HG02588 (cell line): ENCODE data around the gene SLC22A23.

Experiments used
- ATAC-seq: cut with Tn5 transposase; IDR thresholded peaks from one replicate; pipeline ENCODE4 v1.9.1; 2021; ENCODE audit warnings: mild to moderate bottlenecking, moderate library complexity; ENCODE audit not compliant: unreplicated experiment

The SLC22A23 gene

GRCh38 chr6:3276174-3277167 lies 180.4 kb downstream of the SLC22A23 start:
- no peak for ATAC-seq

DNA sequence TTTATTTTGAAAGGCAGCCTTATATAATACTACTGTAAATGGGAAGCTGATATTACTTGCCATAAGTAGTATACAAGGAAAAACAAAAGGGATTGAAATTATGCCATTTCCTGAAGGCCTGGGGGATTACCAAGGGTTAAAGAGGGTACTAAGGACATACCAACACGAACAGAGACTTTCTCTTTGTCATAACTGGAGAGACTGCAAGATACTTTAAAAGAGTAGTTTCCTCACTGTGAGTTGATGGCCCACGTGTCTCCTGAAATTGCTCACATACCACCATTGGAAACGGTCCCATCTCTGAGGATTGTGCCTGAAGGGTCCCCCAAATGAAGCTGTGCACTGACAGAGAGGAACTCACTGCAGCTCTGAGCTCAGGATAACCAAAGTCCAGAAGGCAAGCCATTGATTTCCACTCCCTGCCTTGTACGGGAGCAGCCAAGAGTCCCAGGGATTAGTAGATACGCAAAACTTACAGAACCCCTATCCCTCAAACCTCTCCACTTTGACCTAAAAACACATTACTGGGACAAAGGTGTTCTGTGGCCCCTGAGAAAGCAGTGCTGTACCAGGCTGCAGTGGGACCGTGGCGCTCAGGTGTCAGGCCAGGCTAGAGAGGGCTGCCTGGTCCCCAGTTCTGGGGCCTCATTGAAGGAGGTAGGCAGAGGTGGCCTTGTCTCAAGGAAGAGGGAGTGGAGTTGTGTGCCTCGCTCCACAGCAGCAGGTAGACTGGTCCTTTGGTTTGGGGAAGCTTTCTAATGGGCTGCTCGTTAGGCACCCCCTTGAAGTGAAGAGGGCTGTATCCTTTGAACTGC lies 182.9 kb downstream of the SLC22A23 start:
- ATAC-seq: no peak

DNA sequence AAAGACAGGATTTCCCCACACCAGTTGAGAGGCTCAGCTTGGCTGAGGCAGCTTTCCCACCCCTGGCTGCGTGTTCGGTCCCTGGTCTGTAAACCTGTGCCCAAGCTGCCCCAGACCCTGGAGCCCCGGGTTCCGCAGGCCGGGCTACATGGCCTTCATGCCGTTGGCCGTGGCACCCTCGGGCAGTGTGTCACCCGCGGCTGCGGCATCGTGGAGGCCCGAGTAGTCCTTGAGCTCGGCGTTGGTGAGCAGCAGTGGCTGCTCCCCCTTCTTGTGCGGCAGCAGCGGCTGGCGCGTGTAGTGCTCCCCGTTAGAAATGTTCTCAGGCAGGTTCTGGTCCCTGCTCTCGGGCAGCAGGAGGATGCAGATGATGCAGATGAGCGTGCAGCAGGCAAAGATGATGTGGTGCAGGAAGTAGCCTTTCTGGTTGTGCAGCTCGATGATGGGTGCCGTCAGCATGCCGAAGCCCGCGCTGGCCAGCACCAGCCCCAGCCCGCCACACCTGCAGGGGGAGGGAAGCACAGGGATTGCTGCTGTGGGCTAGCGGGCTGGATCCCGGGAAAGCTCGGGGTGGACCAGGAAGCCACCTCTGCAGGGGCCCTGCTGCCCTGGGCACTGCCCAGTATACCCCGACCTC lies 183.8 kb downstream of the SLC22A23 start:
- no peak for ATAC-seq

- ATAC-seq: no peak
Observed at GRCh38 chr6:3271756-3272155, 185.1 kb downstream of the SLC22A23 start.

GRCh38 chr6:3270258-3270657 lies 186.6 kb downstream of the SLC22A23 start:
- no peak for ATAC-seq

- no peak for ATAC-seq
Observed at GRCh38 chr6:3269281-3269975, 187.4 kb downstream of the SLC22A23 start.

- ATAC-seq: no peak
Observed at GRCh38 chr6:3268680-3269079, 188.2 kb downstream of the SLC22A23 start.

- no peak for ATAC-seq
Observed at GRCh38 chr6:3267162-3267561, 189.7 kb downstream of the SLC22A23 start.

DNA sequence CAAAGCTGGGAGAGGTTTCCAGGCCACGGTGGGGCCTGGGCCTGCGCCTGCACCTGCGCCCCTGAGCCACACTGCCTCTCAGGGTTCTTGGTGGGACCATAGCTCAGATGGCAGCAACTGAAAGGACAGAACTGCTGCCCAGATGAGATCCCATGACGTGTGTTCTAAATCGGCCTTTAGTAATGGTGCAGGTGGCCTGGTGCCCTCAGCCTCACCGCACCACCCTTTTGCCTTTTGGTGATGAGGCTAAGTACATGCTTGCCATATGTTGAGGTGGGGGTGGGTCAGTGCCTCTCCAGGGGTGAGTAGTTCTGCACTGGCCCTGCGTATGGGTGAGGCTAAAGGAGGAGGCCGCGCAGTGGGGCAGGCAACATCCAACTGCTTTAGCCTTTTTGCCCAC lies 190.7 kb downstream of the SLC22A23 start:
- no peak for ATAC-seq

DNA sequence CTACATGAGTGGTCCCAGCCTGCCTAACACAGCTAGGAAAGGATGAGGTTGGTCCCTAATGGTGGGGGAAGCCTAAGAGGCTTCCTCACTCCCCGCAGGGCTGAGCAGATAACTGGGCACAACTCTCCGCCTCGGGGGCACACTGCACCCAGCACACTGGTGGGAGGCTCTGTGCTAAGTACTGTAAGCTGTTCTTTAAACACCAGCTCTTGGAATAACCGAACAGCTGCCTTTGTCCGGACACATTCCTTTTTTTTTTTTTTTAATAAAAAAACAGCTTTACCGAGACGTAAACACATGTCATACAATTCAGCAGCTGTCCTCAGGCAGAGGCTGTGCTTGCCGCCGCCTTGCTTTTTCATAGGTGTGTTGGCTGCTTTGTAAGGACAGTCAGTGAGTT lies 191.2 kb downstream of the SLC22A23 start:
- ATAC-seq: no peak

GRCh38 chr6:3264356-3264755 lies 192.5 kb downstream of the SLC22A23 start:
- no peak for ATAC-seq

- no peak for ATAC-seq
Observed at GRCh38 chr6:3263096-3263495, 193.8 kb downstream of the SLC22A23 start.

DNA sequence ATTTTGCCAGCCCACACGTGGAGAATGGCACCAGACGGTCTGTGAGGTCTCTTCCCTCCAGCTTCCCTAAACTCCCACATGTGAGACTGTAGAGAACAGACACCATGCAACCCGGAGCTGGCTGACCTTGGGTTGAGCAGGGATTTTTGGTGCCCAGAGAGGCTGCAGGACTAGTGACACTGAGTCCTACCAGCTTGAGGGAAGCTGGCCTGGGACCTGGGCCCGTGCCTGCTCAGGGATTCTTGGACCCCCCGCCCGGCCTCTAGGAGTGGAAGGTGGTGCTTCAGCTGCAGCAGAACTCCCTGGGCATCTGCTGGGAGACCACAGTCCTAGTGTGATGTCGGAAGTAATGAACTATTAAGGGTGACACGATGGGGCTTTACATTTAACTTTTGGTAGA lies 194.9 kb downstream of the SLC22A23 start:
- no peak for ATAC-seq

DNA sequence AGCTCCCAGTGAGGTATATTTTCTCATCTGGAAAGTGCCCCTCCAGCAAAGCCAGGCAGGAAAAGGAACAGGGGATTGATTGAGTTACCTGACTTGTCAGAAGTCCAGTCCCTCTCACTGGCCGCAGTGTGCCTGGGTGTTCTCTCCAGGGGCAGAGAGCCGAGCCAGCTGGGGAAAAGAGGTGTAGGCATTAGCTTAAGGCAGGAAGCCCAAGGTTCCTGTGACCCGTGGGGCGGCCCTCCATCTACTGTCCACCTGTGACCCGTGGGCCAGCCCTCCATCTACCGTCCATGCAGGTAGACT lies 195.4 kb downstream of the SLC22A23 start:
- ATAC-seq: no peak

DNA sequence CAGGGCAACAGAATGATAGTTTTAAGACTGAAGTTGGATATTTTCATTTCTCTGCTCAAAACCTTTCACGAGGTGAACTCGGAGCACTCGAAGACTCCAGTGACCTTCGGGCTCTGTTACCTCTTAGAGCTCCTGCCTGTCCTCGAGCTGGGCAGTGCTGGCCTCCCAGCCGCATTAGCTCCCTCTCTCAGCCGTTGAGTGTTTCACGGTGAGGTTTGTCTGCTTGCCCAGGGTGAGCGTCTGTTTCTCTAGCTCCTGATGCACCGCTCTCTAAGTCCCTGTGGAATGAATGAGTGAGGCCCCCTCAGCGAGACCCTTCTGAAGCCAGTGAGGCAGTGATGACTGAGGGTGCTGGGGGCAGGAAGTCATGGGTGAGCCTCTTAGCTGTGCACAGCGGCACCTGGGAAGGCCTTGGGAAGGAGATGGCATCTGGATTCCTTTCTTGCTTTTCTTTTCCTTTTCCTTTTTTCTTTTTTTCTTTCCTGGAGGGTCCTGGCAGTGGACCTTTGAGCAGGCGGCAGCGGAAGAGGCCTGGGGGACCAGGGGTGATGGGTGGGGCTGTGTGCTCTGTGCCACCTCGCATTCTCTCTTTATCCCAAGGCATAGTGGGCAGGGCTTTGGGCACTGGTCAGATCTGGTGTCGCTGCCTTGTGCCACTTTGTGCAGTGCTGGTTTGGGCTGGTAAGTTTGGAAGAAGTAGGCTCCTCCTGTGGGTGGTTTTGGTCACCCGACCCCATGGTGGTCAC lies 195.9 kb downstream of the SLC22A23 start:
- ATAC-seq: no peak

- ATAC-seq: no peak
Observed at GRCh38 chr6:3260296-3260695, 196.6 kb downstream of the SLC22A23 start.

GRCh38 chr6:3259491-3259958 lies 197.3 kb downstream of the SLC22A23 start:
- peak; percentile 28 for ATAC-seq

- ATAC-seq: peak; percentile 74
Observed at GRCh38 chr6:3258720-3259490, 197.9 kb downstream of the SLC22A23 start, which contains the start of gene PSMG4. Gene PSMG4 (plus strand): TSS chr6:3258947. CDS start chr6:3259023, 76 bp downstream.

DNA sequence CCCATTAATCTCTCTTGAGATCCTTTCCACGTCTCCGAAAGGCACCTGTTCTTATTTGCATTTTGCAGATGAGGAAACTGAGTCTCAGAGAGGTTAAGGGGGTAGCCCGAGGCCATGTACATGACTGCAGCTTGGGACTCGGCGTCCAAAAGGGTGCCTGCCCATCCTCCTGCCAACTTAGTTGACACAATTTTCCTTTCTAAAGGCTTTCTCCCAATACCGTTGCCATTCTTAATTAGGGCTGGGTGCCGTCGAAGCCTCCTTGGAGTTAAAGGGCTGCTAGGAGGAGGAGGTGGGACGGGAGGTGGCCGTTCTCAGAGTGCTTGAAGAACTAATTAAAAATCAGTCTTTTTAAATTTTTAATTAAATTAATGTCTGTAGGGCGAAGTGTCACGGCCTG lies 198.6 kb downstream of the SLC22A23 start:
- no peak for ATAC-seq
